Neuronal stem cell (in vitro differentiated cells): ENCODE data around the gene NOP53.
"Not testable (repeated sequence)": the region's sequence is repeated elsewhere in the genome, so short reads cannot be mapped to it uniquely, and the experiment has no call there.

Experiments used
- DNase-seq: peaks from one replicate; pipeline ENCODE4 v3.0.0-alpha.2; 2013; ENCODE audit warnings: low spot score
- H2AFZ ChIP-seq: one replicate; pipeline ENCODE4 v1.6.1; 2013; ENCODE audit warnings: mild to moderate bottlenecking, low read length, inconsistent platforms
- H2AK5ac ChIP-seq: 2 replicates; pipeline ENCODE4 v1.6.1; 2013; ENCODE audit warnings: low read depth, mild to moderate bottlenecking, inconsistent platforms, low read length, moderate library complexity, mixed read lengths
- H2BK120ac ChIP-seq: 2 replicates; pipeline ENCODE4 v1.6.1; 2013; ENCODE audit warnings: low read depth, mild to moderate bottlenecking, inconsistent platforms, low read length, moderate library complexity, mixed read lengths
- H2BK12ac ChIP-seq: one replicate; pipeline ENCODE4 v1.6.1; 2013; ENCODE audit warnings: low read length, inconsistent platforms
- H2BK15ac ChIP-seq: 2 replicates; pipeline ENCODE4 v1.6.1; 2013; ENCODE audit warnings: mild to moderate bottlenecking, low read length, inconsistent platforms, mixed read lengths
- H2BK5ac ChIP-seq: one replicate; pipeline ENCODE4 v1.6.1; 2013; ENCODE audit warnings: inconsistent platforms, mild to moderate bottlenecking, low read length, moderate library complexity
- H3K14ac ChIP-seq: one replicate; pipeline ENCODE4 v1.6.1; 2013; ENCODE audit warnings: low read length, inconsistent platforms
- H3K18ac ChIP-seq: 2 replicates; pipeline ENCODE4 v1.6.1; 2013; ENCODE audit warnings: low read length, inconsistent platforms
- H3K23ac ChIP-seq: 2 replicates; pipeline ENCODE4 v1.6.1; 2013; ENCODE audit warnings: low read depth, mild to moderate bottlenecking, mixed read lengths, low read length, inconsistent platforms; ENCODE audit not compliant: poor library complexity
- H3K27ac ChIP-seq: replicated peaks from 3 replicates; pipeline ENCODE4 v1.5.1; 2013; ENCODE audit warnings: low read length, inconsistent platforms
- H3K27me3 ChIP-seq, 3 experiments: 2 replicates each; pipeline ENCODE4 v1.6.1; 2013; ENCODE audit warnings: low read length in 3 of 3, mild to moderate bottlenecking in 2 of 3, inconsistent platforms in 1 of 3, low read depth in 1 of 3, mixed read lengths in 1 of 3, moderate library complexity in 1 of 3; ENCODE audit not compliant: control insufficient read depth in 3 of 3, insufficient read depth in 3 of 3
- H3K36me3 ChIP-seq, 2 donors: replicated peaks in 1 of 2; 2 replicates each; pipeline ENCODE4 v1.6.1; 2013; ENCODE audit warnings: low read length in 2 of 2; ENCODE audit not compliant: control insufficient read depth in 2 of 2, insufficient read depth in 2 of 2
- H3K4ac ChIP-seq: 2 replicates; pipeline ENCODE4 v1.6.1; 2013; ENCODE audit warnings: inconsistent platforms, mild to moderate bottlenecking, low read length, moderate library complexity
- H3K4me1 ChIP-seq, 2 donors: 1 replicate in 1 of 2; 2 replicates in 1 of 2; pipeline ENCODE4 v1.6.1; 2013; ENCODE audit warnings: low read length in 2 of 2, low read depth in 1 of 2; ENCODE audit not compliant: control insufficient read depth in 2 of 2, insufficient read depth in 1 of 2
- H3K4me2 ChIP-seq: one replicate; pipeline ENCODE4 v1.6.1; 2013; ENCODE audit warnings: mild to moderate bottlenecking, low read length, inconsistent platforms; ENCODE audit not compliant: insufficient read depth, poor library complexity, severe bottlenecking
- H3K4me3 ChIP-seq, 2 donors: 2 replicates each; pipeline ENCODE4 v1.5.1; 2013; ENCODE audit warnings: low read length in 2 of 2, mild to moderate bottlenecking in 2 of 2, inconsistent platforms in 1 of 2, moderate library complexity in 1 of 2
- H3K79me1 ChIP-seq: one replicate; pipeline ENCODE4 v1.6.1; 2013; ENCODE audit warnings: low read depth, mild to moderate bottlenecking, inconsistent platforms, low read length, moderate library complexity
- H3K9ac ChIP-seq: one replicate; pipeline ENCODE4 v1.6.1; 2013; ENCODE audit warnings: mild to moderate bottlenecking, low read depth, low read length, inconsistent platforms; ENCODE audit not compliant: poor library complexity
- H3K9me3 ChIP-seq, 2 donors: replicated peaks in 1 of 2; 2 replicates each; pipeline versions ENCODE3 to v1.6.1; 2013; ENCODE audit warnings: low read length in 2 of 2, mild to moderate bottlenecking in 2 of 2, inconsistent platforms in 1 of 2, low read depth in 1 of 2, mixed read lengths in 1 of 2, moderate library complexity in 1 of 2; ENCODE audit not compliant: control insufficient read depth in 2 of 2, insufficient read depth in 1 of 2
- H4K8ac ChIP-seq: one replicate; pipeline ENCODE4 v1.6.1; 2013; ENCODE audit warnings: low read depth, mild to moderate bottlenecking, inconsistent platforms, low read length, moderate library complexity
- H4K91ac ChIP-seq: one replicate; pipeline ENCODE4 v1.6.1; 2013; ENCODE audit warnings: low read length, low read depth, mild to moderate bottlenecking, inconsistent platforms; ENCODE audit not compliant: poor library complexity
- WGBS, 2 donors: extraction: QIAGEN DNeasy Blood & Tissue Kit; methylation state at CpG; one replicate each; pipeline ENCODE4 v1.1.7; 2013; ENCODE audit warnings: missing lambda C conversion rate in 2 of 2, mixed read lengths in 1 of 2; ENCODE audit not compliant: insufficient read length in 2 of 2, insufficient replicate concordance in 1 of 2; ENCODE audit errors: extremely low coverage in 2 of 2; 5-methylcytosine and 5-hydroxymethylcytosine counted together

NOP53 gene

DNA sequence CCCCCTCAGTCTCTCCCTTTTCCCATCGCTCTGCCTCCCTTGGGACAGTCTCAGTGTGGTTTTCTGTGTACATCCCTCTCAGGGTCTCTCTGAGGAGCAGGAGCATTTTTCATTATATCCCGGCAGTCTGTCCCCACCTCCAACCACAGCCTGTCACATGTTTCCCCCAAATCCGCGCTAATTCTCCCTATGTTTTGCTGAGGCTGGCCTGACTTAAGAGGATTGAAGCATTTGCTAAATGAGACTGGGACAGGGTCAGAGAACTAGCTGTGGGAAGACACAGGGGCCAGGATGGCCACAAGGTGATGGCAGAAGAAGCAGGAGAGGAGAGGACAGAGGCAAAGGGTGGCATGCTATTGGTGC is 53.5 kb downstream of the NOP53 start:
- H3K14ac ChIP-seq: no peak overlapping the region
- H2AFZ ChIP-seq: no peak overlapping the region
- peaks cover 0 to 2% (median 0%) of the 10 kb centered on the region in 3 experiments for H3K27me3 ChIP-seq
- no peak overlapping the region for H3K4ac ChIP-seq
- WGBS, 2 donors: no CpG with 5 or more reads among the region's 4 CpGs
- no peak overlapping the region for H2AK5ac ChIP-seq
- H3K4me3 ChIP-seq: no peak overlapping the region
- H3K4me2 ChIP-seq: no peak overlapping the region
- no peak overlapping the region for H2BK5ac ChIP-seq
- no peak for DNase-seq
- H2BK15ac ChIP-seq: no peak overlapping the region
- H3K79me1 ChIP-seq: no peaks in the 10 kb centered on the region
- H4K91ac ChIP-seq: no peak overlapping the region
- H2BK120ac ChIP-seq: no peak overlapping the region
- H3K23ac ChIP-seq: no peak overlapping the region
- no peak overlapping the region for H4K8ac ChIP-seq
- H3K36me3 ChIP-seq: no peaks in the 10 kb centered on the region
- H3K27ac ChIP-seq: no peak overlapping the region
- no peak overlapping the region for H3K9ac ChIP-seq
- H2BK12ac ChIP-seq: no peak overlapping the region
- H3K9me3 ChIP-seq: no peaks in the 10 kb centered on the region
- no peaks in the 10 kb centered on the region for H3K4me1 ChIP-seq
- no peak overlapping the region for H3K18ac ChIP-seq

DNA sequence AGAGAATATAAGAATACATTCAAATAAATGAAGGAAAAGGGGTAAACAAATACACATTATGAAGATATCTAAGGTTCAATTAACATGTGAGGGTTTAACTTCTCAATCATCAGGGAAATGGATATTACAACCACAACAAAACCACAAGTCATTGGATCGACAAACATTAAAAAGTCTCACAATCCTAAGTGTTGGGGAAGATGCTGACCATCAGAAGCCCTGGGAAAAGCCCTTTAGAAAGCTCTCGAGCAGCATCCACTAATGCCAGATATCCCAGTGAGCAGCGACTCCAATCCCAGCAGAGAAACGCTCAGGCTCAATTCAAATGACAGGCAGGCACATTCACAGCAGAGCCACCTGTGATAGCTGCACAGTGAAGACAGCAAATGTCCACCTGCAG is 55.9 kb downstream of the NOP53 start:
- H3K23ac ChIP-seq: no peak overlapping the region
- no peak for DNase-seq
- no peak overlapping the region for H2BK15ac ChIP-seq
- H2BK120ac ChIP-seq: no peak overlapping the region
- no peak overlapping the region for H2BK12ac ChIP-seq
- H3K9me3 ChIP-seq: no peaks in the 10 kb centered on the region
- H4K8ac ChIP-seq: no peak overlapping the region
- no peak overlapping the region for H3K14ac ChIP-seq
- no peaks in the 10 kb centered on the region for H3K4me1 ChIP-seq
- no peak overlapping the region for H4K91ac ChIP-seq
- WGBS, 2 donors: no CpG with 5 or more reads among the region's 4 CpGs
- H3K4me3 ChIP-seq: no peak overlapping the region
- H3K9ac ChIP-seq: no peak overlapping the region
- H3K4ac ChIP-seq: no peak overlapping the region
- no peak overlapping the region for H3K4me2 ChIP-seq
- no peak overlapping the region for H2BK5ac ChIP-seq
- peaks cover 0 to 2% (median 0%) of the 10 kb centered on the region in 3 experiments for H3K27me3 ChIP-seq
- no peak overlapping the region for H3K18ac ChIP-seq
- H3K36me3 ChIP-seq: no peaks in the 10 kb centered on the region
- H2AFZ ChIP-seq: no peak overlapping the region
- no peak overlapping the region for H2AK5ac ChIP-seq
- H3K27ac ChIP-seq: no peak overlapping the region
- H3K79me1 ChIP-seq: no peaks in the 10 kb centered on the region

DNA sequence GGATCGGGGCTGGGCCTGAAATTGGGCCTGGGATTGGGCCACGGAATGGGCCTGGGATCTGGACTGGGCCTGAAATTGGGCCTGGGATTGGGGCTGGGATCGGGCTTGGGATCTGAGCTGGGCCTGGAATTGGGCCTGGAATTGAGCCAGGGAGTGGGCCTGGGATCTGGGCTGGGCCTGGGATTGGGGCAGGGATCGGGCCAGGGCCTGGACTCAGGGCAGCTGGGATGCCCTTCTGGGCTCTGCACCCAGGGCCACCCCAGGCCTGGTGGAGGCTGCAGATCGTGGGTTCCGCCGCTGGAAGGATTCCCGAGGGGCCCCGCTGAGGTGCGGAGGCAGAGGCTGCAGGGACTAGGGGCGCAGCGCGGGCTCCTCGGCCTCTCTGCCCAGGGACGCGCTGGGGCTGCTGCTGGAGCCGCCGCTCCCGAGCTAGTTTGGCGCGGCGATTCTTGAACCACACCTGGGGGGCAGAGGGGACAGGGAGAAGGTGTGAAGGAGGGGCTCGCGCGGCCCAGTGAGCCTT is 57.2 kb downstream of the NOP53 start:
- no CpG with 5 or more reads among the region's 25 CpGs for WGBS, 2 donors

DNA sequence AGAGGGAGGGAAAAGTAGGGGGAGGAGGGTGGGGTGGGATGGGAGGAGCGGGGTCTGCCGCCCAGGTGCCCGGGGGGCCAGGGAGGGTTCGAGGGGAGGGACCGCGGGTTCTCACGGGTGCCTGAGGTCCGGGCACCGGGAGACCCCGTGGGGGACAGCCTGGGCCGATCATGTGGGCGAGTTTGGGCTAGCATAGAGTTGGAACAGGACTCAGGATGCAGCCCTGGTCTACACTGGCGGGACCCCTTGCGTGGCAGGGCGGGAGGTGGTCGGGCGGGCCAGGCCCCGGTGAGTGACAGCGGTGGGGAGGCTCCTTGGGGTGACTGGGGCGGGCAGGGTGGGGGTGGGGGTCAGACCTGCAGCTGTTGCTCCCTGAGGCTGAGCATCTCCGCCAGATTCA is 57.8 kb downstream of the NOP53 start:
- H2AFZ ChIP-seq, H2BK5ac ChIP-seq, H3K18ac ChIP-seq, H2BK12ac ChIP-seq, H3K4me2 ChIP-seq, DNase-seq, H3K9ac ChIP-seq, H3K4me3 ChIP-seq, H4K8ac ChIP-seq, H3K4ac ChIP-seq, H3K4me1 ChIP-seq, H3K36me3 ChIP-seq, H3K14ac ChIP-seq, H4K91ac ChIP-seq, H2BK120ac ChIP-seq, H2AK5ac ChIP-seq, H3K27me3 ChIP-seq, H3K27ac ChIP-seq, H2BK15ac ChIP-seq, H3K79me1 ChIP-seq, H3K23ac ChIP-seq, H3K9me3 ChIP-seq: not testable (repeated sequence)
- no CpG with 5 or more reads among the region's 21 CpGs for WGBS, 2 donors

More for the DNA sequence above, 57.2 kb downstream of the NOP53 start:
- DNase-seq: no peak
- H3K9ac ChIP-seq: no peak overlapping the region
- no peaks in the 10 kb centered on the region for H3K4me1 ChIP-seq
- no peak overlapping the region for H3K18ac ChIP-seq
- no peak overlapping the region for H2BK5ac ChIP-seq
- peak overlapping the region; percentile 43 for H4K8ac ChIP-seq
- no peak overlapping the region for H3K27ac ChIP-seq
- H2BK15ac ChIP-seq: no peak overlapping the region
- H3K14ac ChIP-seq: no peak overlapping the region
- H3K4me2 ChIP-seq: no peak overlapping the region
- H2BK12ac ChIP-seq: no peak overlapping the region
- H3K79me1 ChIP-seq: no peaks in the 10 kb centered on the region
- peaks cover 0 to 2% (median 0%) of the 10 kb centered on the region in 3 experiments for H3K27me3 ChIP-seq
- H2AFZ ChIP-seq: no peak overlapping the region
- H2AK5ac ChIP-seq: peak overlapping the region; percentile 83
- no peaks in the 10 kb centered on the region for H3K9me3 ChIP-seq
- H3K4me3 ChIP-seq: no peak overlapping the region
- no peaks in the 10 kb centered on the region for H3K36me3 ChIP-seq
- no peak overlapping the region for H3K4ac ChIP-seq
- no peak overlapping the region for H2BK120ac ChIP-seq
- H4K91ac ChIP-seq: no peak overlapping the region
- no peak overlapping the region for H3K23ac ChIP-seq
